ENCODE measurements around the gene CSNK2B. TPM values are rescaled to one million over a fixed set of nuclear protein-coding genes. Genes with fewer than 3 reads are reported as not detected.

Gene CSNK2B
- 100 to 1,000 TPM; 112 to 225 (median 167) TPM for total RNA-seq

DNA sequence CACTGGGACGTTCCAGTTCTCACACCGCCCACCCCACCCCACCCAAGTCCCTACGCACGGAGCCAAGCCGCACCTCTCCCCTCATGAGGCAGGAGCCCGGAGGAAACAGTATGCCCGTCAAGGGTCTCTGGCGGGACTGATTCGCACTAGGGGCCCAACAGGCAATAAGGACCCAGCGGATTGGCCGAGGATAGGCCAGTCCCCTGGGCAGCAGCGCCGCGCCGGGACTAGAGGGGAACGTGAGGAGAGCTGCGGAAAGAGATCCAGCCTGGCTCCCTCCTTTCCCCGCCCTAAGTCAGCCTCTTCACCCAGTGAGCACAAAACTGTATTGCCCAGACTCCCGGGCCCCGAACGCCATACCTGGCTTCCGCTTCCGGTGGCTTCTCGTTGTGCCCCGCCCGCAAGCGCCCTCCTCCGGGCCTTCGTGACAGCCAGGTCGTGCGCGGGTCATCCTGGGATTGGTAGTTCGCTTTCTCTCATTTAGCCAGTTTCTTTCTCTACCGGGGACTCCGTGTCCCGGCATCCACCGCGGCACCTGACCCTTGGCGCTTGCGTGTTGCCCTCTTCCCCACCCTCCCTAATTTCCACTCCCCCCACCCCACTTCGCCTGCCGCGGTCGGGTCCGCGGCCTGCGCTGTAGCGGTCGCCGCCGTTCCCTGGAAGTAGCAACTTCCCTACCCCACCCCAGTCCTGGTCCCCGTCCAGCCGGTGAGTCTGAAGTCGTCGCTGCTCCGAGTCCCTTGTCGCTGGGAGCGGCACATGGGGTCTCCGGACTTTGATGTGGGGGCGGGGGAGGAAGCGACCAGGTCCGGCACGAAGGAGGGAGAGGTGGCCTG is at the start of gene CSNK2B:
CSNK2B (plus strand) TSS at position 580 of the 836 bp plus-strand sequence. CDS start 752 bp downstream, outside the sequence.
- in situ Hi-C loops (cut with MboI; ENCODE audit: low pct_unique_long_range_greater_than_20kb in 2 of 9, low sequenced_read_pairs in 9 of 9, unreplicated experiment in 9 of 9): loop anchor here in 1 of 9 experiments (25.0 kb wide), 1 partner anchor 172 kb away; the partner anchor contains the start of gene HSPA1B
- 0% methylated on average over 2 to 7 of the region's 63 CpGs; no CpG with 5 or more reads in 8 of the 10 experiments for WGBS, 10 experiments
- peak within 1 kb of the TSS; percentile 93 to 96 for H3K27ac ChIP-seq
- peaks cover 11 to 19% of the 10 kb centered on the region in 2 donors for H3K4me1 ChIP-seq (replicated peaks in 1 of 2)
- H3K4me3 ChIP-seq: peak within 1 kb of the TSS; percentile 60 to 93 (median 84)
- peak; percentile 69 to 89 (median 83) for ATAC-seq (replicated peaks in 6 of 8)

DNA sequence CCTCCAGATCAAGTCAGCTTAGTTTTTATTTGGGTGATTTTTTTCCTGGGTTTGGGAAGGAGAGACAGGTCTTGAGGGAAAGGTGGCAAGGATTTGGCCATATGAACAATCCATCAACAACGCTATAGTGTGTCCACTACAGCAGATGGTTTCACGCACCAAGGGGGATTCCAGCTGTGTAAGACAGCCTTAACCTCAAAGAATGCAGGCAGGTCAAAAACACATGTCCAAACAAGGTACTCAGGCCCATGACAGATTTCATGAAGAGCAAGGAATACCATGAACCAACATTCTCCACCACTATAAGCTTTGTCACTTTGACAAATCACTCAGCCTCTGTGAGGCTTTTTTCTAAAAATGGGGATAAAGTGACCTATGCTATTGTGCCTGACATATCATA is 48.9 kb upstream of the CSNK2B start:
- Histone ChIP-seq H3K27ac (no peak overlapping the region), H3K4me3 (no peak overlapping the region), H3K4me1 (replicated peaks in 1 of 2) (no peaks in the 10 kb centered on the region)
- no peak for ATAC-seq (replicated peaks in 6 of 8)
- in situ Hi-C loops (cut with MboI; ENCODE audit: low pct_unique_long_range_greater_than_20kb in 2 of 9, low sequenced_read_pairs in 9 of 9, unreplicated experiment in 9 of 9): no loop called here
- WGBS, 10 experiments: 55 to 100% (median 67%) methylated on average over 1 to 2 of the region's 2 CpGs; no CpG with 5 or more reads in 5 of the 10 experiments

DNA sequence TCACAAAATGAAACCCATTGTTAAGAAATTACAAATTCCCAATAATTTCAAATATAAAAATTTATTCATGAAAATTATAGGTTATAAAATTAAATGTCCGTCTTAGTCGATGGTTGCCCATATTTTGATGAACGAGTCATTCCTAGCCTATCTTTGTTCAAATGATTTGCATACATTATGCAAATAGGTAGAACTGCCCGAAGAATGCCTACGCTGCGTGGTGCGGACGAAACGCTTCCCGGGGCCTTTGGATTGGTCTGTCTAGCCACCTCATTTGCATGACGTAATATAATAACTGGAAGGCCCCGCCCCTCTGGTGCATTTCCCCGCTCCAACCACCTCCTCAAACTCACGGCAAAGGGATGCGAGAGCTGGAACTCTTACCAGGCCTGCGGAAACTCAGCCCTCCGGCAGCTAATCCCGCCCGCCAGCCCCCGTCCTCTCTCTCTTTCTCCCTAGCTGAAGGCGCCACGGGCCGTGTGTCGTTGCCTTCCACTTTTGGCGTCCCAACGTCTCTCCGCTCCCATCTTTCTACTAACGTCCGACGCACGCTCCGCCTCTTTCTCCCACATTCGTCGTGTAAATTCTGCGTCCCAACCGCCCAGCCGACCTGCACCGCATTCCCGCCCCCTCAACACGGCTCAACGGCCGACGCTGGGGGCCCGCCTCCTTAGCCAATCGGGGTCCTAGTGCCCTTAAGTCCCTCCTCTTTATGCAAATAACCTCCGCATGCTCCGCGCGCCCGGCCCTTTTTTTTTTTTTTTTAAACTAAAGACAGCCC is 45.9 kb upstream of the CSNK2B start:
- in situ Hi-C loops (cut with MboI; ENCODE audit: low pct_unique_long_range_greater_than_20kb in 2 of 9, low sequenced_read_pairs in 9 of 9, unreplicated experiment in 9 of 9): no loop called here
- 0 to 20% (median 1%) methylated on average over 2 to 22 of the region's 50 CpGs; no CpG with 5 or more reads in 1 of the 10 experiments for WGBS, 10 experiments

GRCh38 chr6:31620586-31621319 is 45.1 kb upstream of the CSNK2B start, which contains the start of gene PRRC2A:
Gene PRRC2A, plus strand, starts transcription at chr6:31620715. Its CDS starts 2,075 bp downstream, at chr6:31622790.
- in situ Hi-C loops (cut with MboI; ENCODE audit: low pct_unique_long_range_greater_than_20kb in 2 of 9, low sequenced_read_pairs in 9 of 9, unreplicated experiment in 9 of 9): no loop called here
- peak; percentile 16 to 75 (median 70) for ATAC-seq (replicated peaks in 6 of 8)

More for the DNA sequence above, 45.9 kb upstream of the CSNK2B start:
- peak; percentile 82 to 91 (median 90) for ATAC-seq (replicated peaks in 6 of 8)
- Histone ChIP-seq H3K27ac (peak overlapping the region; percentile 97 to 98), H3K4me1 (replicated peaks in 1 of 2) (peaks cover 7 to 9% of the 10 kb centered on the region in 2 donors), H3K4me3 (peak overlapping the region; percentile 58 to 91 (median 85))

DNA sequence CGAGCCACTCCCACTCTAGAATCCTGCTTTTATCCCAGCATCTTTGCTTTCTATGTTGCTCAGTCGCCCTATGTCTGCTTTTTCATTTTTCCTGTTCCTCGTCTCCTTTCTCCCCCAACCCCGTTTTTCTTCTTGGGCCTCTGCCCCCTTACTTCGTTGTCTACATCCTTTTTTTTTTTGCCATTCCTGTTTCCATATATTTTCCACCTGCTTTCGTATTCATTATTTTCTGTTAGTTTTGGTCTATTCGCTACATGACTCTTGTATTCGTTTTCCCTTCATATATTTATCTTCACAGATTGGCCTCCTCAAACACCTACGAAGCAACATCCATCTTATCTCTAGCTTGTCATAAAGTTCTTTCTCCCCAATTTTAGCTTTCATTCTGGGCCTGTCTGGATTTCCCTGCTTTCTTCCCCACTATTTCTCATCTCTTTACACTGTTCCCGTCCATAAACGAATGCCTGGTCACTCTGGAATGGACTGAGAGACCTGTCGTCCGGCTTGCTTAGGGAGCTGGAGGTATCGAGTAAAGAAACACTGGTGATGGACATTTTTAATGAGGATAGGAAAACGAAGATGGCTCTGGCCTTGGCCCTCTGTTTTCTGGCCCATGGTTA is 44.5 kb upstream of the CSNK2B start:
- in situ Hi-C loops (cut with MboI; ENCODE audit: low pct_unique_long_range_greater_than_20kb in 2 of 9, low sequenced_read_pairs in 9 of 9, unreplicated experiment in 9 of 9): no loop called here
- Histone ChIP-seq H3K4me3 (peak overlapping the region; percentile 58 to 91 (median 85)), H3K27ac (peak overlapping the region; percentile 91 to 96), H3K4me1 (replicated peaks in 1 of 2) (peaks cover 7 to 9% of the 10 kb centered on the region in 2 donors)
- no peak for ATAC-seq (replicated peaks in 6 of 8)
- 0 to 3% (median 1%) methylated on average over 6 to 14 of the region's 15 CpGs for WGBS, 10 experiments

More at GRCh38 chr6:31620586-31621319, 45.1 kb upstream of the CSNK2B start, which contains the start of gene PRRC2A:
- 0% methylated on average over 3 to 4 of the region's 67 CpGs; no CpG with 5 or more reads in 6 of the 10 experiments for WGBS, 10 experiments
- Histone ChIP-seq H3K4me3 (peak within 1 kb of the TSS; percentile 58 to 91 (median 85)), H3K4me1 (replicated peaks in 1 of 2) (peaks cover 7 to 9% of the 10 kb centered on the region in 2 donors), H3K27ac (peak within 1 kb of the TSS; percentile 97 to 98)

DNA sequence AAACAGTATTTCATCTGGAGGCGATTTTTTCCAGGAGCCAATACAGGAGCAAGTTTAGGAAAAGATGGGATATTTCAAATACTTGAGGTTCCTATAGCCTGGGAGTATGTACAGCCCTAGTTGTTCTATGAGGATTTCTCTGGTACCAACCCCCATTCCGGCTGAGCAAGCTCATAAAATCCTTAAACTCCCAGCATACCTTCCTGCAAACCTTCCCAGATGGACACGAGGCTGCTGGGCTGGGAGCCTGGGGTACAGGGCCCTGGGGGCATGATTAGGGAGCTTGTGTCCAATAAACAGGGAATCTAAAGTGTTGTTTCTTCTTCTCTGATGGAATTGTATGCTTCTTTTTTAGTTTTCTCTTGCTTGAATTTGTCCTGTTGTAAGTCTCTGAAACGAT is 43.9 kb upstream of the CSNK2B start:
- Histone ChIP-seq H3K4me1 (replicated peaks in 1 of 2) (peaks cover 7 to 9% of the 10 kb centered on the region in 2 donors), H3K4me3 (peak overlapping the region; percentile 58 to 91 (median 85)), H3K27ac (peak overlapping the region in 1 of 2 donors; percentile 96)
- in situ Hi-C loops (cut with MboI; ENCODE audit: low pct_unique_long_range_greater_than_20kb in 2 of 9, low sequenced_read_pairs in 9 of 9, unreplicated experiment in 9 of 9): no loop called here
- 0 to 9% (median 0%) methylated on average over 1 to 4 of the region's 4 CpGs; no CpG with 5 or more reads in 2 of the 10 experiments for WGBS, 10 experiments
- no peak for ATAC-seq (replicated peaks in 6 of 8)

DNA sequence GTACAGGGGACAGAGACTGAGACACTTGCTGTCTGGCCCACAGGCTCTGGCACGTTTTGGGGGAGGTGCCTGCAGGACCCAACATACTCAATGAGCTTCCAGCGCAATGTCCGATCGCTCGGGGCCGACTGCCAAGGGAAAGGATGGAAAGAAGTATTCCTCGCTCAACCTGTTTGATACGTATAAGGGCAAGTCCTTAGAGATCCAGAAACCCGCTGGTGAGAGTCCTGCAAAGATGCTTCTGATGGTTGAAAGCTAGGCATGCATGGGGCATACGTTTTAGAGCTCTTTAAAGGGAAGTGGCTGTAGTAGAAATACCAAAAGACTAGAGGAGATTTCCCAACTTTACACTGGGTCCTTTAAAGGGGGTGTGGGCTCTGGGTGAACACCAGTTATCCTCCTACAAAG is 43.2 kb upstream of the CSNK2B start:
- in situ Hi-C loops (cut with MboI; ENCODE audit: low pct_unique_long_range_greater_than_20kb in 2 of 9, low sequenced_read_pairs in 9 of 9, unreplicated experiment in 9 of 9): no loop called here
- Histone ChIP-seq H3K4me1 (replicated peaks in 1 of 2) (peaks cover 7 to 9% of the 10 kb centered on the region in 2 donors), H3K4me3 (peak overlapping the region in 4 of 5 donors; percentile 82 to 91 (median 88)), H3K27ac (no peak overlapping the region)
- 45 to 100% (median 75%) methylated on average over 2 to 10 of the region's 10 CpGs; no CpG with 5 or more reads in 1 of the 10 experiments for WGBS, 10 experiments
- ATAC-seq (replicated peaks in 6 of 8): no peak

GRCh38 chr6:31624070-31624469 is 41.8 kb upstream of the CSNK2B start:
- WGBS, 10 experiments: 40 to 100% (median 98%) methylated on average over 1 to 10 of the region's 10 CpGs; no CpG with 5 or more reads in 6 of the 10 experiments
- H3K4me1 ChIP-seq (replicated peaks in 1 of 2): peaks cover 7 to 9% of the 10 kb centered on the region in 2 donors
- H3K27ac ChIP-seq: no peak overlapping the region
- in situ Hi-C loops (cut with MboI; ENCODE audit: low pct_unique_long_range_greater_than_20kb in 2 of 9, low sequenced_read_pairs in 9 of 9, unreplicated experiment in 9 of 9): no loop called here
- no peak overlapping the region for H3K4me3 ChIP-seq
- no peak for ATAC-seq (replicated peaks in 6 of 8)

DNA sequence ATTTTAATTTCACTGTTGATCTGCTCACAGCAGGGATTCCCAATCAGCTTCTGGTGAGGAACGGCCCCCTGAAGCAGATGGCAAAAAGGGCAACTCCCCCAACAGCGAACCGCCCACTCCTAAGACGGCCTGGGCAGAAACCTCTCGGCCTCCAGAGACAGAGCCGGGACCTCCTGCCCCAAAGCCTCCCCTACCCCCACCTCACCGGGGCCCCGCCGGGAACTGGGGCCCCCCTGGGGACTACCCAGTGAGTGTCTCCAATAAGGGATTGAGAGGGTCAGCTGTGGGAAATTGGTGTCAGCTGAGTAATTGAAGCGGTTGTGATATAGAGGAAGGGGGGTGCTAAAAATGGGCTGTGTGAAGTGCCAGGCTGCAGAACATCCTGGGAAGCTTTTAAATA is 38.9 kb upstream of the CSNK2B start:
- Histone ChIP-seq H3K4me3 (no peak overlapping the region), H3K27ac (no peak overlapping the region), H3K4me1 (replicated peaks in 1 of 2) (peaks cover 7 to 9% of the 10 kb centered on the region in 2 donors)
- WGBS, 10 experiments: 71 to 100% (median 94%) methylated on average over 1 to 7 of the region's 10 CpGs; no CpG with 5 or more reads in 6 of the 10 experiments
- ATAC-seq (replicated peaks in 6 of 8): no peak
- in situ Hi-C loops (cut with MboI; ENCODE audit: low pct_unique_long_range_greater_than_20kb in 2 of 9, low sequenced_read_pairs in 9 of 9, unreplicated experiment in 9 of 9): no loop called here

GRCh38 chr6:31627690-31628287 is 38.1 kb upstream of the CSNK2B start:
- ATAC-seq (replicated peaks in 6 of 8): no peak
- H3K27ac ChIP-seq: no peak overlapping the region
- no peak overlapping the region for H3K4me3 ChIP-seq
- in situ Hi-C loops (cut with MboI; ENCODE audit: low pct_unique_long_range_greater_than_20kb in 2 of 9, low sequenced_read_pairs in 9 of 9, unreplicated experiment in 9 of 9): no loop called here
- 50 to 100% (median 95%) methylated on average over 1 to 14 of the region's 19 CpGs; no CpG with 5 or more reads in 5 of the 10 experiments for WGBS, 10 experiments
- peaks cover 1% of the 10 kb centered on the region in 2 donors for H3K4me1 ChIP-seq (replicated peaks in 1 of 2)

GRCh38 chr6:31629014-31629413 is 36.9 kb upstream of the CSNK2B start:
- in situ Hi-C loops (cut with MboI; ENCODE audit: low pct_unique_long_range_greater_than_20kb in 2 of 9, low sequenced_read_pairs in 9 of 9, unreplicated experiment in 9 of 9): no loop called here
- Histone ChIP-seq H3K4me3 (no peak overlapping the region), H3K4me1 (replicated peaks in 1 of 2) (peaks cover 0 to 5% of the 10 kb centered on the region in 2 donors), H3K27ac (no peak overlapping the region)
- WGBS, 10 experiments: 86 to 100% (median 93%) methylated on average over 1 to 5 of the region's 7 CpGs; no CpG with 5 or more reads in 3 of the 10 experiments
- no peak for ATAC-seq (replicated peaks in 6 of 8)

Data from motor neuron (in vitro differentiated cells).